B cell (primary cell): ENCODE data around the gene TWIST1. TPM values are rescaled to one million over a fixed set of nuclear protein-coding genes. Genes with fewer than 3 reads are reported as not detected.
A peak's percentile ranks its signal among the peaks of the same experiment; 100 is the strongest.

ENCODE experiments used
- ATAC-seq: fragments of 200-7000 bp; cut with Tn5 transposase; one replicate; pipeline ENCODE4 v1.10.0; 2021; ENCODE audit warnings: low read depth, mild to moderate bottlenecking, moderate number of reproducible peaks, moderate library complexity
- CTCF ChIA-PET: fragments of 350-600 bp; sonication (Branson Sonifier 250); formaldehyde crosslinking; loops from one replicate; lab custom pipeline; 2021; ENCODE audit warnings: antibody characterized with exemption, inconsistent platforms; lab: Charles Lee
- POLR2A ChIA-PET: fragments of 350-600 bp; sonication (Branson Sonifier 250); formaldehyde crosslinking; loops from one replicate; lab custom pipeline; 2021; ENCODE audit warnings: antibody characterized with exemption; lab: Charles Lee
- DNase-seq: peaks from one replicate; pipeline ENCODE4 v3.0.0; 2013
- H2AFZ ChIP-seq: 2 replicates; pipeline ENCODE4 v1.6.1; 2012; ENCODE audit warnings: mild to moderate bottlenecking, low read depth, low read length; ENCODE audit not compliant: insufficient read depth, poor library complexity, severe bottlenecking
- H3K27ac ChIP-seq, 2 donors: 1 replicate in 1 of 2; 2 replicates in 1 of 2; pipeline ENCODE4 v1.5.1; 2012 to 2013; ENCODE audit warnings: low read length in 2 of 2, mild to moderate bottlenecking in 2 of 2, moderate library complexity in 1 of 2
- H3K27me3 ChIP-seq, 4 experiments: fragments of 200-600 bp in 1 of 4; sonication (generic) in 1 of 4; replicated peaks in 1 of 4; 1 replicate in 2 of 4; 2 replicates in 2 of 4; pipeline versions ENCODE4 v1.6.1 to v1.7.0; 2013 to 2016; ENCODE audit warnings: low read length in 3 of 4, mild to moderate bottlenecking in 2 of 4, mixed read lengths in 1 of 4, moderate library complexity in 1 of 4; ENCODE audit not compliant: insufficient read depth in 4 of 4, control insufficient read depth in 3 of 4; ENCODE audit errors: control extremely low read depth in 1 of 4
- H3K36me3 ChIP-seq, 2 experiments: replicated peaks in 1 of 2; 1 replicate in 1 of 2; 2 replicates in 1 of 2; pipeline versions ENCODE4 v1.6.1 to v1.7.1; 2013; ENCODE audit warnings: low read length in 1 of 2; ENCODE audit not compliant: insufficient read depth in 2 of 2, control insufficient read depth in 1 of 2; ENCODE audit errors: control extremely low read depth in 1 of 2, extremely low read depth in 1 of 2
- H3K4me1 ChIP-seq, 2 donors: fragments of 200-600 bp in 1 of 2; sonication (generic) in 1 of 2; 1 replicate in 1 of 2; 2 replicates in 1 of 2; pipeline versions ENCODE4 v1.5.1 to v1.6.1; 2013 to 2017; ENCODE audit warnings: low read length in 2 of 2; ENCODE audit not compliant: control insufficient read depth in 2 of 2, insufficient read depth in 2 of 2
- H3K4me2 ChIP-seq: replicated peaks from 2 replicates; pipeline ENCODE3; 2012; ENCODE audit warnings: mild to moderate bottlenecking, low read depth, low read length; ENCODE audit not compliant: poor library complexity, severe bottlenecking
- H3K4me3 ChIP-seq, 5 experiments: fragments of 200-600 bp in 1 of 5; sonication (generic) in 1 of 5; 1 replicate in 3 of 5; 2 replicates in 2 of 5; pipeline versions ENCODE4 v1.5.1 to v1.7.0; 2011 to 2016; ENCODE audit warnings: low read length in 4 of 5, mild to moderate bottlenecking in 4 of 5, low read depth in 2 of 5, control low read depth in 1 of 5, moderate library complexity in 1 of 5; ENCODE audit not compliant: insufficient read depth in 1 of 5; ENCODE audit errors: control extremely low read depth in 1 of 5, extremely low read depth in 1 of 5
- H3K79me2 ChIP-seq: fragments of 200-600 bp; sonication (generic); one replicate; pipeline ENCODE4 v1.6.0; 2016; ENCODE audit warnings: low read length; ENCODE audit not compliant: control insufficient read depth, insufficient read depth
- H3K9ac ChIP-seq: fragments of 200-600 bp; sonication (generic); 2 replicates; pipeline ENCODE4 v1.6.1; 2017; ENCODE audit warnings: mild to moderate bottlenecking, low read length, moderate library complexity
- H3K9me3 ChIP-seq, 3 donors: one replicate each; pipeline versions ENCODE4 v1.6.1 to v1.7.1; 2013; ENCODE audit warnings: low read length in 2 of 3; ENCODE audit not compliant: control insufficient read depth in 2 of 3, insufficient read depth in 1 of 3; ENCODE audit errors: control extremely low read depth in 1 of 3
- H4K20me1 ChIP-seq: 2 replicates; pipeline ENCODE4 v1.6.0; 2012; ENCODE audit warnings: mild to moderate bottlenecking, low read length; ENCODE audit not compliant: insufficient read depth, control insufficient read depth, poor library complexity, severe bottlenecking
- H3K27ac Mint-ChIP-seq: one replicate; pipeline ENCODE4 v1.8.0; 2021; ENCODE audit warnings: mixed read lengths
- H3K27me3 Mint-ChIP-seq: one replicate; pipeline ENCODE4 v1.8.0; 2021; ENCODE audit warnings: mixed read lengths
- H3K4me1 Mint-ChIP-seq: one replicate; pipeline ENCODE4 v1.8.0; 2021; ENCODE audit warnings: mixed read lengths
- H3K4me3 Mint-ChIP-seq: one replicate; pipeline ENCODE4 v1.8.0; 2021; ENCODE audit warnings: mixed read lengths
- H3K9me3 Mint-ChIP-seq: one replicate; pipeline ENCODE4 v1.8.0; 2022; ENCODE audit warnings: mixed read lengths; ENCODE audit not compliant: insufficient read depth
- CTCF ChIP-seq: fragments of 200-600 bp; IDR thresholded peaks from one replicate; pipeline ENCODE4 v1.8.0; 2022; ENCODE audit warnings: antibody characterized with exemption, mild to moderate bottlenecking
- EZH2 ChIP-seq: IDR thresholded peaks from 2 replicates; pipeline ENCODE4 v1.6.1; 2012; ENCODE audit warnings: borderline replicate concordance, low read depth, mild to moderate bottlenecking, moderate library complexity, low read length; ENCODE audit not compliant: insufficient read depth, poor library complexity, severe bottlenecking
- WGBS: methylation state at CpG from one replicate; pipeline ENCODE4 v1.1.5; 2013; ENCODE audit warnings: missing lambda C conversion rate; ENCODE audit not compliant: insufficient coverage; 5-methylcytosine and 5-hydroxymethylcytosine counted together
- intact Hi-C: fragments of 100-400 bp; cut with micrococcal nuclease; formaldehyde crosslinking; loops from one replicate; pipeline ENCODE4 v1.10.0; 2022
- polyA plus RNA-seq: library from polyadenylated mRNA; depleted of rRNA; stranded (reverse); fragments of >200 nt; gene quantifications from 2 replicates; pipeline ENCODE4 v1.2.3, GENCODE V29; 2012
- total RNA-seq, 2 donors: library from RNA; stranded (reverse); fragments of 120-200 nt in 1 of 2; gene quantifications; 1 replicate in 1 of 2; 2 replicates in 1 of 2; pipeline versions ENCODE4 v1.2.3 to v1.2.4, GENCODE V29; 2013 to 2022

Gene TWIST1
- total and polyA plus RNA-seq, 2 donors (not counting 1 experiment from before 2014, with no cell fraction given): not detected

- H3K4me2 ChIP-seq: peak overlapping the region; percentile 78
- DNase-seq: no peak
Measured at GRCh38 chr7:19117870-19118608, 603 bp upstream of the TWIST1 start.

More at GRCh38 chr7:19117870-19118608, 603 bp upstream of the TWIST1 start:
- Histone ChIP-seq H3K4me3 (peak overlapping the region in 3 of 5 experiments; percentile 26 to 36 (median 31)), H3K79me2 (no peaks in the 10 kb centered on the region), H4K20me1 (no peaks in the 10 kb centered on the region), H3K4me1 (peaks cover 22 to 30% of the 10 kb centered on the region in 2 donors), H2AFZ (peak overlapping the region; percentile 16), H3K9ac (peak overlapping the region; percentile 37), H3K27ac (no peak overlapping the region), H3K9me3 (peaks cover 0 to 9% (median 0%) of the 10 kb centered on the region in 3 donors), H3K36me3 (no peaks in the 10 kb centered on the region), H3K27me3 (peaks cover 0 to 56% (median 43%) of the 10 kb centered on the region in 4 experiments)
- Mint-ChIP-seq H3K27ac (no peak overlapping the region), H3K4me1 (peaks cover 16% of the 10 kb centered on the region), H3K9me3 (no peaks in the 10 kb centered on the region), H3K27me3 (peaks cover 53% of the 10 kb centered on the region), H3K4me3 (peak overlapping the region; percentile 71)
- intact Hi-C loops: no loop called here
- TF ChIP-seq EZH2 (no peak), CTCF (no peak)
- ATAC-seq: no peak
- 6% methylated on average over 44 of the region's 51 CpGs for WGBS
- ChIA-PET POLR2A (no interaction called here), CTCF (no interaction called here)
